Neural crest cell (in vitro differentiated cells): ENCODE measurements around the gene NUCB1. TPM values are rescaled to one million over a fixed set of nuclear protein-coding genes. Genes with fewer than 3 reads are reported as not detected.

Experiments
- DNase-seq: peaks from one replicate; pipeline ENCODE4 v3.0.0; 2021; ENCODE audit warnings: low read depth, mixed read lengths, low spot score
- H3K27ac Mint-ChIP-seq: one replicate; pipeline ENCODE4 v1.8.0; 2021; ENCODE audit warnings: mild to moderate bottlenecking, mixed read lengths; ENCODE audit not compliant: unreplicated experiment
- H3K27me3 Mint-ChIP-seq: 2 replicates; pipeline ENCODE4 v1.8.0; 2021; ENCODE audit warnings: low read depth, mild to moderate bottlenecking, mixed read lengths
- H3K36me3 Mint-ChIP-seq: 2 replicates; pipeline ENCODE4 v1.8.0; 2021; ENCODE audit warnings: low read depth, mild to moderate bottlenecking, mixed read lengths
- H3K4me1 Mint-ChIP-seq: 2 replicates; pipeline ENCODE4 v1.8.0; 2021; ENCODE audit warnings: mixed read lengths
- H3K4me3 Mint-ChIP-seq: one replicate; pipeline ENCODE4 v1.8.0; 2021; ENCODE audit warnings: mild to moderate bottlenecking, mixed read lengths
- H3K9me3 Mint-ChIP-seq: 2 replicates; pipeline ENCODE4 v1.8.0; 2021; ENCODE audit warnings: mixed read lengths
- CTCF ChIP-seq: fragments of 200-600 bp; sonication (generic); conservative IDR thresholded peaks from 2 replicates; pipeline ENCODE4 v1.5.0; 2021; ENCODE audit warnings: antibody characterized with exemption, mild to moderate bottlenecking
- total RNA-seq: library from RNA; stranded (reverse); gene quantifications from 2 replicates; pipeline ENCODE4 v1.2.1, GENCODE V29; 2021

NUCB1 gene
- total RNA-seq, 1 donor from 2014 or later, result 102 TPM

DNA sequence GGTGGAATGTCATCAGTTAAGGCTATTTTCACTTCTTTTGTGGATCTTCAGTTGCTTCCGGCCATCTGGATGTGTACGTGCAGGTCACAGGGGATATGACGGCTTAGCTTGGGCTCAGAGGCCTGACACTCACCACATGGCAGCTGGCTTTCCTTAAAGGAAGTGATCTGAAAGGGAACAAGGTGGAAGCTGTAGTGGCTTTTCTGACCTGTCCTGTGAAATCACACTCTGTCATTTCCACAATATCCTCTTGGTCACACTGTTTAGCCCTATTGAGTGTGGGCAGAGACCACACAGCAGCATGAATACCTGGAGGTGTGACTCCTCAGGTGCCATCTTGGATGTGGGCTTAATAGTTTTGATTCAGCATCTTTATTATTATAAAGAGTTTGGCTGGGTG lies 50.0 kb downstream of the NUCB1 start:
- no peak for TF ChIP-seq CTCF
- no peaks in the 10 kb centered on the region for H3K27me3 Mint-ChIP-seq
- no peak for DNase-seq
- H3K4me3 Mint-ChIP-seq, result peak overlapping the region; percentile 23
- H3K36me3 Mint-ChIP-seq, result no peaks in the 10 kb centered on the region
- H3K4me1 Mint-ChIP-seq, result peaks cover 5% of the 10 kb centered on the region
- H3K27ac Mint-ChIP-seq, result no peak overlapping the region
- H3K9me3 Mint-ChIP-seq, result peaks cover 2% of the 10 kb centered on the region

GRCh38 chr19:48950830-48951519 lies 50.9 kb downstream of the NUCB1 start:
- Mint-ChIP-seq H3K9me3 (peaks cover 2% of the 10 kb centered on the region), H3K4me1 (peaks cover 13% of the 10 kb centered on the region), H3K36me3 (no peaks in the 10 kb centered on the region), H3K27ac (no peak overlapping the region), H3K27me3 (no peaks in the 10 kb centered on the region), H3K4me3 (no peak overlapping the region)
- no peak for TF ChIP-seq CTCF
- DNase-seq, result no peak

- Mint-ChIP-seq H3K36me3 (peaks cover 8% of the 10 kb centered on the region), H3K27ac (no peak overlapping the region), H3K9me3 (peaks cover 2% of the 10 kb centered on the region), H3K4me1 (peaks cover 22% of the 10 kb centered on the region), H3K27me3 (no peaks in the 10 kb centered on the region), H3K4me3 (peak overlapping the region; percentile 10)
- no peak for DNase-seq
- no peak for TF ChIP-seq CTCF
These were observed 53.0 kb downstream of the NUCB1 start for GRCh38 chr19:48953141-48953540.

DNA sequence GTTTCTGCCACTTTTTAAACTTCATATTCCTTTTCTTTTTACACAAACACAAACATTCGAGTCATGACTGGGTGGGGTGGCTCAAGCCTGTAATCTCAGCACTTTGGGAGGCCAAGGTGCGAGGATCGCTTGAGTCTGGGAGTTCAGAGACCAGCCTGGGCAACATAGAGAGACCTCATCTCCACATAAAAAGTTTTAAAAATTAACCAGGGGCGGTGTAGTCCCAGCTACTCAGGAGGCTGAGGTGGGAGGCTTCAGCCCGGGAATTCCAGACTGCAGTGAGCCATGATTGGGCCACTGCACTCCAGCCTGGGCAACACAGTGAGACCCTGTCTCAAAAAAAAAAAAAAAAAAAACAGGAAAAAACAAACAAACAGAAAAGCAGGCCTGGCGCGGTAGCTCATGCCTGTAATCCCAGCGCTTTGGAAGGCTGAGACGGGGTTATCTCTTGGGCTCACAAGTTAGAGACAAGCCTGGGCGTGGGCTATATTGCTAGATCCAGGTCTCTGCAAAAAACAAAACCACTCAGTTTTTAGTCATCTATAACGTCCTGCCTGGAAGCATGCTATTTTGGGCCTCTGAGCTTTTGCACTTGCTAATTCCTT lies 54.0 kb downstream of the NUCB1 start:
- TF ChIP-seq CTCF, result no peak
- peaks cover 11% of the 10 kb centered on the region for H3K36me3 Mint-ChIP-seq
- peak overlapping the region; percentile 87 for H3K27ac Mint-ChIP-seq
- H3K27me3 Mint-ChIP-seq, result no peaks in the 10 kb centered on the region
- H3K4me1 Mint-ChIP-seq, result peaks cover 22% of the 10 kb centered on the region
- no peak for DNase-seq
- no peaks in the 10 kb centered on the region for H3K9me3 Mint-ChIP-seq
- peak overlapping the region; percentile 86 for H3K4me3 Mint-ChIP-seq

GRCh38 chr19:48954595-48955307 lies 54.6 kb downstream of the NUCB1 start, which contains the start of gene BAX:
Gene BAX, plus strand, starts transcription at chr19:48954875. Its CDS starts 54 bp downstream, at chr19:48954929.
- Mint-ChIP-seq H3K27me3 (no peaks in the 10 kb centered on the region), H3K36me3 (peaks cover 11% of the 10 kb centered on the region), H3K4me3 (peak within 1 kb of the TSS; percentile 87), H3K27ac (peak within 1 kb of the TSS; percentile 87), H3K4me1 (peaks cover 22% of the 10 kb centered on the region), H3K9me3 (no peaks in the 10 kb centered on the region)
- no peak for TF ChIP-seq CTCF
- DNase-seq, result peak; percentile 98
